ENCODE data around the gene FLNA. TPM values are rescaled to one million over a fixed set of nuclear protein-coding genes. Genes with fewer than 3 reads are reported as not detected.

Gene FLNA
- total RNA-seq, 2 donors from 2014 or later = 1,074 to 1,251 TPM

- H3K27ac ChIP-seq (ENCODE audit: low read depth, low read length) = peak overlapping the region; percentile 83
- peaks cover 39% of the 10 kb centered on the region for H3K36me3 ChIP-seq (ENCODE audit: control insufficient read depth, insufficient read depth, low read length)
- peak overlapping the region; percentile 92 for H3K4me3 ChIP-seq (ENCODE audit: low read length)
- H3K9ac ChIP-seq (ENCODE audit: extremely low read depth, low read length, poor library complexity, severe bottlenecking) = peak overlapping the region; percentile 96
- peaks cover 16% of the 10 kb centered on the region for H3K36me3 Mint-ChIP-seq (ENCODE audit: low read depth)
- H3K4me1 ChIP-seq (ENCODE audit: control insufficient read depth, insufficient read depth, low read length) = no peaks in the 10 kb centered on the region
- no peak for DNase-seq
- peaks cover 50% of the 10 kb centered on the region for H3K9me3 Mint-ChIP-seq
- H3K27ac Mint-ChIP-seq = peak overlapping the region; percentile 97
- H3K4me3 Mint-ChIP-seq = peak overlapping the region; percentile 92
- H3K9me3 ChIP-seq (ENCODE audit: control insufficient read depth, low read length) = no peaks in the 10 kb centered on the region
- peaks cover 9% of the 10 kb centered on the region for H3K27me3 Mint-ChIP-seq (ENCODE audit: insufficient read depth)
- H3K27me3 ChIP-seq (ENCODE audit: control insufficient read depth, insufficient read depth, low read length, poor library complexity, severe bottlenecking) = no peaks in the 10 kb centered on the region
- WGBS, 2 experiments (ENCODE audit: insufficient coverage in 1 of 2, insufficient read length in 1 of 2) = 0% methylated on average over 1 to 61 of the region's 63 CpGs
- H3K4me1 Mint-ChIP-seq = no peaks in the 10 kb centered on the region
- TF ChIP-seq CTCF (conservative IDR thresholded peaks at IDR 0.05) = no peak
Observed at GRCh38 chrX:154370300-154371016, 4.0 kb downstream of the FLNA start.

GRCh38 chrX:154369449-154370299 is 4.8 kb downstream of the FLNA start:
- H3K9me3 ChIP-seq (ENCODE audit: control insufficient read depth, low read length) = no peaks in the 10 kb centered on the region

More at GRCh38 chrX:154369449-154370299, 4.8 kb downstream of the FLNA start:
- peak overlapping the region; percentile 96 for H3K9ac ChIP-seq (ENCODE audit: extremely low read depth, low read length, poor library complexity, severe bottlenecking)
- TF ChIP-seq CTCF (conservative IDR thresholded peaks at IDR 0.05) = no peak
- H3K27ac Mint-ChIP-seq = peak overlapping the region; percentile 97
- peak overlapping the region; percentile 92 for H3K4me3 Mint-ChIP-seq
- H3K27me3 Mint-ChIP-seq (ENCODE audit: insufficient read depth) = peaks cover 5% of the 10 kb centered on the region
- peaks cover 46% of the 10 kb centered on the region for H3K36me3 ChIP-seq (ENCODE audit: control insufficient read depth, insufficient read depth, low read length)
- H3K4me1 ChIP-seq (ENCODE audit: control insufficient read depth, insufficient read depth, low read length) = no peaks in the 10 kb centered on the region
- peaks cover 21% of the 10 kb centered on the region for H3K36me3 Mint-ChIP-seq (ENCODE audit: low read depth)
- H3K27ac ChIP-seq (ENCODE audit: low read depth, low read length) = peak overlapping the region; percentile 90
- H3K4me1 Mint-ChIP-seq = no peaks in the 10 kb centered on the region
- peaks cover 49% of the 10 kb centered on the region for H3K9me3 Mint-ChIP-seq
- 0% methylated on average over 9 of the region's 13 CpGs; no CpG with 5 or more reads in 1 of the 2 experiments for WGBS, 2 experiments (ENCODE audit: insufficient coverage in 1 of 2, insufficient read length in 1 of 2)
- peak; percentile 88 for DNase-seq
- no peaks in the 10 kb centered on the region for H3K27me3 ChIP-seq (ENCODE audit: control insufficient read depth, insufficient read depth, low read length, poor library complexity, severe bottlenecking)
- H3K4me3 ChIP-seq (ENCODE audit: low read length) = peak overlapping the region; percentile 92
